ENCODE measurements around the gene TEKTIP1.
"Not testable (repeated sequence)": the region's sequence is repeated elsewhere in the genome, so short reads cannot be mapped to it uniquely, and the experiment has no call there.

The TEKTIP1 gene

DNA sequence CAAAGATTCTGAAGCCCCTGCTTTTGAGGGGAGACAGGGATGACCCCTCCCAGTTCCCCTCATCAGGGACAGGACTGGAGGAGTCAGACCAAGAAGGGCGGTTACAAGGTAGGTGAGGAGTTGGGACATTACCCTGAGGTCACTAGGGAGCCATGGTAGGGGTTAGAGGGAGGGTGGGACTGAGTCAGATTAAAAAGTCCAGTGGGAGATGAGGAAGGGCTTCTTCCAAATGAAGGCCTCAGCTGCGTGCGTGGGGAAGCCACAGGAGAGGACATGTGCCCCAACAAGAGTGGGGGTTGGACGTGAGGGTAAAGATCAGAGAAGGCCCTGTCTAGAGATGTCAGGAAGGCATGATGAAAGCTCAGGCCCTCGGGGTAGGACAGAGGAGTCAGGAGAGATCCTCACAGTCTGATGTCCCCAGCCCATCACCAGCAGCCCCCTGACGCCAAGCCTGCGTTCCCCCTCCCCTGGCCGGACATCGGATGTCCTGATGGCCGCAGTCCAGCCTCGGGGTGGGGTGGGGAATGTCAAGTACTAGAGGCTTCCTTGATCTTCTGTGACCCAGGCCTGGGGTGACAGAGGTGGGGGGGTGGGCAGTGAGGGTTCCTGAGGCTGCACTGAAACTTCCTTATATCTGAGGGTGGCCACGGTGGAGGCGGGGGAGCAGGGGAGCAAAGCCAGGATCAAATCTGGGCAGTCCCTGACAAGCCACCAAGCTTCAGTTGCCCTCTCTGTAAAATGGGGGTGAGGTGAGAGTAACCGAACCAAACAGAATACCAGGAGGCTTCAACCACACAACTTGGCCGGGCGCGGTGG, 24.9 kb downstream of the TEKTIP1 start:
- no peak for DNase-seq

DNA sequence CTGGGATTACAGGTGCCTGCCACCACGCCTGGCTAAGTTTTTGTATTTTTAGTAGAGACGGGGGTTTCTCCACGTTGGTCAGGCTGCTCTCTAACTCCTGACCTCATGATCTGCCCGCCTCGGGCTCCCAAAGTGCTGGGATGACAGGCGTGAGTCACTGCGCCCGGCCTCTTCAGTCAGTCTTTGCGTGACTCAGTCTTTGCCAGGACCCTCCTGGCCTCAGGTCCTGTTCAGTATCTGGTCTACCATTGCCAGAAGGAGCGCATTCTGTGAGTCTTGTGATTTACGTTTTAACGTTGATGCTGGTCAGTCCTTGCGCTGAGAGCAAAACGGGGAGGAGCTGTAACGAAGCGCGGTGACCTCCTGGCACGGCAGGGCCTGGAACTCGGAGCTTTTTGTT, 26.2 kb downstream of the TEKTIP1 start:
- DNase-seq = no peak

DNA sequence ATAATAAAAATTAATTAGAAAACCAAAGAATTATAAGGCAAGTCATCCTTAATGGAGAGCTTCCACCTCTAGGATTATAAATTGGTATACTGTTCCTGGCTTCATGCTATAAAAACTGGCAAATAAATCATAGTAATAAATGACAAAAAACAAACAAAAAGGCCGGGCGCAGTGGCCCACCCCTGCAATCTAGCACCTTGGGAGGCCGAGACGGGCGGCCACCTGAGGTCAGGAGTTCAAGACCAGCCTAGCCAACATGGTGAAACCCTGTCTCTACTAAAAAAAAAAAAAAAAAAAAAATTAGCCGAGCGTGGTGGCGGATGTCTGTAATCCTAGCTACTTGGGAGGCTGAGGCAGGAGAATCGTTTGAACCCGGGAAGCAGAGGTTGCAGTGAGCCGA, 31.1 kb downstream of the TEKTIP1 start:
- not testable (repeated sequence) for DNase-seq

DNA sequence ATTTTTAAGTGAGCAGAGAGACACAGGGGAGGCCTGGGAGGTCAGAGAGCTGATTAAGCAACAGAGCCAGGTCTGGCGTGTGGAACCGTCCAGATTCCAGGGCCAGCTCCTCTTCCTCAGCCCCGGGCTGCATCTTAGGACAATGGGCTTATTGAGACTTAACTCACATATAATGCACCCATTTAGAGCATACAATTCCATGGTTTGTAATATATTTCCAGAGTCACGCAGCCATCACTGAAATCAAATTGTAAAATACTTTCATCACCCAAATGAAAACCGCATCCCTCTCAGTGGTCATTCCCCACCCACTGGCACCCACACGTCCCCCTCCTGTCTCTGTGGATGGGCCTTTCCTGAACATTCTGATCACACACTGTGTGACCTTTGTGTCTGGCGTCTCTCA, 31.6 kb downstream of the TEKTIP1 start:
- DNase-seq = no peak

DNA sequence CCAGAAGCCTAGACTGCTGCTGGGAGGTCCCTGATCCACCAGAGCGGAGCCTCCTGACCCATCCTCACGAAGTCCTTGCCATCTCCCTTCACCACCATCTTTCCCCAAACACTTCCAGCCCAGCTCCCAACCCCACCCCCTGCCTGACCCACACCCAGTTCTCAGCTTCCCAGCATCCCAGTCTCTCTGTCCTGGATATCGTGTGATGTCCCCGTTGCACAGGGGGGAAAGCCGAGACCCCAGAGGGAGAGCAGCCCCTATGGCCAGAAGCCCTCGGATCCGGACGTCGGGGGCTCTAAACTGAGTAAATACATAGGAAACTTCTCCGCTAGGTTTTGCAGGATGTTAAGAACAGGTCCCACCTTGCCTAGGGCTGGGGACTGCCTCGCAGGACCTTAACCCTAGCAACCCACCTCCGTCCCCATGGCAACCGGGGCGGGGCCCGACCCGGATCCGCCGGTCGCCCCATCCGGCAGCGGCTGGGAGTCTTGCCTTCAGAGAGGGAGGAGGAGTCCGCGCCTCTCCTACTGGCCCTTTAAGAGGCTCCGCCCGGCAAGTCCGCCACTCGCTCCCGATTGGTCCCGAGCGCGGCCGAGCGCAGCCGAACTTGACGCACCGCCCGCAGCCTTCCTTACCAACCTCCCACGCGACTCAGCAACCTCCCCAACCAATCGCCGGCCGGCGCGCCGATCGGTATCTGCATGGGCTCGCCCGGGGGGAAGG, 33.3 kb downstream of the TEKTIP1 start:
- peak; percentile 99 for DNase-seq

DNA sequence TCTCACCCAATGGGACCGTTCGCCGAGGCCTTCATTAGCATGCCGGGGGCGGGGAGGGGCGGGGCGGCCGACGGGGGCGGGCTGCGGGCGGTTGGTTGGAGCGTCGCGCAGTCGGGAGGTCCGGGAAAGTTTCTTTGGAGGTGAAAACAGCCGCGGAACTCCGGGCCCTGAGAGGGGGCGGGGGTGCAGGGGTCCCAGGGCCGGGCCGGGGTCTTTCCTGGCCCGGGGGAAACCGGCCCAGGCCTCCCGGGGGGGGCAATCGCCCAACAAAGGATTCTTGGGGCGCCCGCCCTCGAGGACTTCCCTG, 33.8 kb downstream of the TEKTIP1 start, which contains the start of gene HMG20B:
HMG20B (plus strand) TSS at position 90 of the 307 bp plus-strand sequence. CDS start 366 bp downstream, outside the sequence.
- no peak for DNase-seq

DNA sequence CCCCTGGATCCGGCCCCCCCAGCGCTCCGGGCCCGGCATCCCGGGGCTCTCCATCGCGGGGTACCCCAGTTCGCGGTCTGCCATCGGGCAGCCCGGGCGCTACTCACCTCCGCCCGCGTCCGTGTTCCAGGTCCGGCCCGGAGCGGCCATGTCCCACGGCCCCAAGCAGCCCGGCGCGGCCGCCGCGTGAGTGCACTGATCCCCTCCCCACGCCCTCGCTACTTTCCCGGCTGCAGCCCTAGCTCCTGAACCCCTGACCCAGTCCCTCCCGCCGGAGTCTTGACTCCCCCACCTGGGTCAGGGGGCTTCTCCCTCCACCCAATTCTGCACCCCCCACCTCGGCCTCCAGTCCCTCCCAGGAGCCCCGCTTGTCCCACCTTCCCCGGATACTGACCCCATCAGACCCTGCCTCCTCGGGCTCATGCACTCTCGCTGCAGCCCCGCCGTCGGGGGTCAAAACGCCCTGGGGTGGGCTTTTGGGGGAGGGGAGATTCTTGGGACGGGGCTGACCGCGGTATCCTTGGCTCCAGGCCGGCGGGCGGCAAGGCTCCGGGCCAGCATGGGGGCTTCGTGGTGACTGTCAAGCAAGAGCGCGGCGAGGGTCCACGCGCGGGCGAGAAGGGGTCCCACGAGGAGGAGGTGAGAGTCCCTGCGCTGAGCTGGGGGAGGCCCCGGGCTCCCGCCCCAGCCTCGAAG, 34.3 kb downstream of the TEKTIP1 start:
- DNase-seq = no peak

DNA sequence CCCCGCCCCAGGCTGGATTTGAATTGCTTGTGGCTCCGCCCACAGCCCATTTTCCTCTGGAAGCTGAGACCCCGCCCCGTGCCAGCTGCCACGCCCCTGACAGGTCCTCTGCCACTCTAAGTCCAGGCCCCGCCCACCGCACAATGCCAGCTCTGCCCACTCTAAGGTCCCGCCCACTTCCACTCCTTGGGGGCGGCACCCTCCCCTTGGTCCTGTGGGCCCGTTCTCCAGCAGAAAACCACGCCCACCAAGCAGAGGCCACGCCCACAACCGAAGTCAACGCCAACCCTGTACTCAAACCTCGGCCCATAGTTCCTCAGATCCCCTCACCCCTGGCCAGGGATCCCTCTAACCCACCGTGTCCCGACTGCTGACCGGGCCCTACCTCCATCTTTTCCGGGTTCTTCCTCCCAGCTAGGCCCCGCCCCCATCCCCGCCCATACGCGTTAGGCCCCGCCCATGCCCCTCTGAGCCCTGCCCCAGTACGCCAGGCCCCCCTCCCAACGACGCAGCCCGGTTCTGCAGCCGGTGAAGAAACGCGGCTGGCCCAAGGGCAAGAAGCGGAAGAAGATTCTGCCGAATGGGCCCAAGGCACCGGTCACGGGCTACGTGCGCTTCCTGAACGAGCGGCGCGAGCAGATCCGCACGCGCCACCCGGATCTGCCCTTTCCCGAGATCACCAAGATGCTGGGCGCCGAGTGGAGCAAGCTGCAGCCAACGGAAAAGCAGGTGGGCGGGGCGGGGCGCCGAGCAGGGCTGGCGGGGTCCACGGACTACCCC, 35.1 kb downstream of the TEKTIP1 start:
- peak; percentile 79 for DNase-seq

DNA sequence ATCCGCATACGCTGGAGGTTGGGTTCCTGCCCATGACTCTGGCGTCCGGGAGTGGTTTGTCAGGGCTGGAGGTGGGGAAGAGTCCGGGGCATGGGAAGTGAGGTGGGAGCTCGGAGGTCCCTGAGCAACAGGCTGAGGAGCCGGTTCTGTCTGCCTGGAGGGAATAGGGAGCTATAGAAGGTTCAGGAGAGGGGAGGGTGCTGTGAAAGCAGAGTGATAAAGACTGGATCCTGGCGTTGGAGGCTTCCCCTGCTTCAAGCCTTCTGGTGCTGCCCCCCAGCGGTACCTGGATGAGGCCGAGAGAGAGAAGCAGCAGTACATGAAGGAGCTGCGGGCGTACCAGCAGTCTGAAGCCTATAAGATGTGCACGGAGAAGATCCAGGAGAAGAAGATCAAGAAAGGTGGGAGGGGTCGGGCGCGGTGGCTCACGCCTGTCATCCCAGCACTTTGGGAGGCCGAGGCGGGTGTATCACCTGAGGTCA, 36.3 kb downstream of the TEKTIP1 start:
- DNase-seq = peak; percentile 38

DNA sequence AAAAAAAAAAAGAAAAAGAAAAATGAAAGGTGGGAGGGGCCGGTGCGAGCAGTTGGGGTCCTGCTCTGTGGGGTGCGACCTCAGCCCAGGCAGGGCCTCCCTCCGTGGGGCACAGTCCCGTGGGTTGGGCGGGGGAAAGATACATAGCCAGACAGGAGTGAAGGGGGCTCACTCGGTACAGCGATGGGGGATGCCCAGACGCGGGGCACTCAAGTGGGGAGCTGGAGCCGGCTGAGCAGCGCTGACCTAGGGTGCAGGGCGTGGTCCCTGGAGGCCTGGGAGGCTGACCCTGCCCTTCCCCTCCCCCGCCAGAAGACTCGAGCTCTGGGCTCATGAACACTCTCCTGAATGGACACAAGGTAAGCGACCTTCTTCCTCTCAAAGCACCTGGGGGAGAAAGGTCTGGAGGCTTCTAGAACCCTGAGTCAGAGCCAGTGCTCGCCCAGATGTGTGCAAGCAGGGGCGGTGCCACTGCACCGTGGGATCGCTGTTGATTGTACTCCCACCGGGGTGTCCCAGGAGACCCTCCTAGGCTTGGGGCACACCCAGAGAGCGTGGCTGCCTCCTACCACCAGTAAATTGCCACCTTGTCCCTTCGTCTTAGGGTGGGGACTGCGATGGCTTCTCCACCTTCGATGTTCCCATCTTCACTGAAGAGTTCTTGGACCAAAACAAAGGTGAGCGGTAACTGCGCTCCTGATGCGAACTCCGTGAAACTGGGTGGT, 37.1 kb downstream of the TEKTIP1 start:
- no peak for DNase-seq

DNA sequence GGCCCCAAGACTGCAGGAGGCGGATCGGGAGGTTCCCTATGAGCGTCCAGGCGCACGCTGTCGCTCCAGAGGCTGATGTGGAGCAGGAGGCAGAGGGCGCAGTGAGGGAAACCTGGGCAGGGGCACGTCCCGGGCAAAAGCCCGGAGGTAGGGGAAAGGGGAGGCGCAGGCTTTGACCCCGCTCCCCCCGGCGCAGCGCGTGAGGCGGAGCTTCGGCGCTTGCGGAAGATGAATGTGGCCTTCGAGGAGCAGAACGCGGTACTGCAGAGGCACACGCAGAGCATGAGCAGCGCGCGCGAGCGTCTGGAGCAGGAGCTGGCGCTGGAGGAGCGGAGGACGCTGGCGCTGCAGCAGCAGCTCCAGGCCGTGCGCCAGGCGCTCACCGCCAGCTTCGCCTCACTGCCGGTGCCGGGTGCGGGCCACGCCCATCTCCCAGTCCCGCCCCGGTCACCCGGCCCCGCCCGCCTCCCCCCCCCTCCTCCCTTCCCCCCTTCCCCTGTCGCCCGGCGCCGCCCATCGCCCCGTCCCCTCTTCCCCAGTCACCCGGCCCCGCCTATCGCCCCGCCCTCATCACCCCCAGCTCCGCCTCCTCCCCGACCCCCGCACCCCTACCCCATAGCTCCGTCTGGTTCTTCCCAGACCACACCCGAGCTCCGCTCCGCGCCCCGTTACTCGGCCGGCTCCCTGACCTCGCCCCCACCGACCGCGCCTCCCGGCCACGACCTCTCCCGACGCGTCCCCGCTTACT, 37.9 kb downstream of the TEKTIP1 start:
- DNase-seq = no peak

DNA sequence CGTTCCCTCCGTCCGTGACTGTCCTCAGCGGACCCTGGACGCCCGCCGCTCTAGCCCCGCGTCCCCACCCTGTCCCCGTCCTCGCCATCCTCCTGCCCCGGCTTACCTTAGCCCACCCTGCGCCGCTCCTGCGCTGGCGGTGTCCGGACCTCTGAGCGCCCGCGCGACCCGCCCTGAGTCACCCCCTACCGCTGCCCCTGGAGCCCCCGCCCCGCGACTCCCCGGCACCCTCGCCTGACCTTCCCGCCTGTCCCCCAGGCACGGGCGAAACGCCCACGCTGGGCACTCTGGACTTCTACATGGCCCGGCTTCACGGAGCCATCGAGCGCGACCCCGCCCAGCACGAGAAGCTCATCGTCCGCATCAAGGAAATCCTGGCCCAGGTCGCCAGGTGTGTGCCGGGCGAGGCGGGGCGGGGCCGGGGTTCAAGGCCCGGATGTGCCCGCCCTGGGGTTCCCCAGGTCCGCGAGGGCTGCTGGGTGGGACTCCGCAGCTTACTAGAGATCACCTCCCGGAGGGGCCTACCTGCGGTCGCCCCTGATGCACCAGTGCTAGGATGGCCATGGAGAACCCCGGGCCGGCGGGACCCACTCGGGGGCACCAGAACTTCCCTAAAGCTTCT, 38.9 kb downstream of the TEKTIP1 start:
- no peak for DNase-seq

DNA sequence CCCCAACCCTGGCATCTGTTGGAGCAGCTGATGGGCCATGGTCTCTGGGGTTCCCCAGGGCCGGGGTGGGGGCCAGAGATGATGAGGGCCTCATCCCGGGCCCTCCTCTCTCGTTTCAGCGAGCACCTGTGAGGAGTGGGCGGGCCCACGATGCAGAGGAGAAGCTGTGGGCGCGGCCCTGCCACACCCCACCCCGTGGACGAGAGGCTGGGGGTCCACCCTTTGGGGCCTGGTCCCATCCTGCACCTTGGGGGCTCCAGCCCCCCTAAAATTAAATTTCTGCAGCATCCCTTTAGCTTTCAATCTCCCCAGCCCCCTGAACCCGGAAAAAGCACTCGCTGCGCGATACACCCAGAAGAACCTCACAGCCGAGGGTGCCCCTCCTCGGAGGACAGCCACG, 39.4 kb downstream of the TEKTIP1 start:
- DNase-seq = no peak

DNA sequence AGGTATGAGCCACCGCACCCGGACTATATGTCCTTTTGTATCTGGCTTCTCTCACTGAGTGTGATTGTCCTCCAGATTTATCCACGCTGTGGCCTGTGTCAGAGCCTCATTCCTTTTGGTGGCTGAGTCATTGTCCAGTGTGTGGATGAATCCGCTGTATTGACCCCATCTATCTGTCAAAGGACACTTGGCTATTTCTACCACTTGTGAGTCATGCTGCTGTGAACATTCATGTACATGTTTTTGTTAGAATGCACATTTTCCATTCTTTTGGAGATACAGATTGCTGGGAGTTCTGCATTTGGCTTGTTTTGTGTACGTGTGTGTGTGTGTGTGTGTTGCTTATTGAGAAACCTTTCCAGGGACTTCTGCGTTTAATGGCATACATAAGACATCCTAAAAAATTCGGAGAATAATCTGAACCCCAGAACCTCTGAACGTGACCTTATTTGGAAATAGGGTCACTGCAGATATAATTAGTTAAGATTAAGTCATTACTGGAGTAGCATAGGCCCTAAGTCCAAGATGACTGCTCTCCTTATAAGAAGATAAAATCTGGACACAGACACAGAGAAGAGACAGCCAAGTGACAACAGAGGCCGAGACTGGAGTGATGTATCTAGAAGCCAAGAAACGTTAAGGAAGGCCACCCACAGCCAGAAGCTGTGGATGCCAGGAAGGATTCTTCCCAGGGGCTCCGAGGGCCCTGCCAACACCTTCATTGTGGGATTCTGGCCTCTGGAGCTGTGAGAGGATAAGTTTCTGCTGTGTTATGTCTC, 41.4 kb downstream of the TEKTIP1 start:
- DNase-seq = no peak

DNA sequence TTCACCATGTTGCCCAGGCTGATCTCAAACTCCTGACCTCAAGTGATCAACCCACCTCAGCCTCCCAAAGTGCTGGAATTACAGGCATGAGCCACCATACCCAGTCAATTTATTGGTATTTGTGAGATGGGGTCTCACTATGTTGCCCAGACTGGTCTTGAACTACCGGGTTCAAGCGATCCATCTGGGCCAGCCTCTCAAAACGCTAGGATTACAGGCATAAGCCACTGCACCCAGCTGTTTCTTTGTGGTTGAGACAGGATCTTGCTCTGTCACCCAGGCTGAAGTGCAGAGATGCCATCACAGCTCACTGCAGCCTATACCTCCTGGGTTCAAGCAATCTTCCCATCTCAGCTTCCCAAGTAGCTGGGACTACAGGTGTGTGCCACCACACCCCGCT, 42.8 kb downstream of the TEKTIP1 start:
- not testable (repeated sequence) for DNase-seq

DNA sequence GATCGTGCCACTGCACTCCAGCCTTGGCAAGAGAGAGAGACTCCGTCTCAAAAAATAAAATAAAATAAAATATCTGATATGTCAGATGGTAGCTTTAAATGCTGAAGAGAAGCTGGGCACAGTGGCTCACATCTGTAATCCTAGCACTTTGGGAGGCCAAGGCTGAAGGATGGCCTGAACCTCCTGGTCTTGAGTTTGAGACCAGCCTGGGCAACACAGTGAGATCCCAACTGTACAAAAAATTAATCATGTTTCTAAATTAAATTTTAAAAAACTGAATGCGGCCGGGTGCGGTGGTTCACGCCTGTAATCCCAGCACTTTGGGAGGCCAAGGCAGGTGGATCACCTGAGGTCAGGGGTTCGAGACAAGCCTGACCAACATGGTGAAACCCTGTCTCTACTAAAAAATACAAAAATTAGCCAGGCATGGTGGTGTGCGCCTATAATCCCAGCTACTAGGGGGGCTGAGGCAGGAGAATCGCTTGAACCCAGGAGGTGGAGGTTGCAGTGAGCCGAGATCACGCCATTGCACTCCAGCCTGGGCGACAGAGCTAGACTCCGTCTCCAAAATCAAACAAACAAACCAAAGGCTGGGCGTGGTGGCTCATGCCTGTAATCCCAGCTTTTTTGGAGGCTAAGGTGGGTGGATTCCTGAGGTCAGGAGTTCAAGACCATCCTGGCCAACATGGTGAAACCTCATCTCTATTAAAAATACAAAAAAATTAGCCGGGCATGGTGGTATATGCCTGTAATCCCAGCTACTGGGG, 45.2 kb downstream of the TEKTIP1 start:
- DNase-seq = not testable (repeated sequence)

DNA sequence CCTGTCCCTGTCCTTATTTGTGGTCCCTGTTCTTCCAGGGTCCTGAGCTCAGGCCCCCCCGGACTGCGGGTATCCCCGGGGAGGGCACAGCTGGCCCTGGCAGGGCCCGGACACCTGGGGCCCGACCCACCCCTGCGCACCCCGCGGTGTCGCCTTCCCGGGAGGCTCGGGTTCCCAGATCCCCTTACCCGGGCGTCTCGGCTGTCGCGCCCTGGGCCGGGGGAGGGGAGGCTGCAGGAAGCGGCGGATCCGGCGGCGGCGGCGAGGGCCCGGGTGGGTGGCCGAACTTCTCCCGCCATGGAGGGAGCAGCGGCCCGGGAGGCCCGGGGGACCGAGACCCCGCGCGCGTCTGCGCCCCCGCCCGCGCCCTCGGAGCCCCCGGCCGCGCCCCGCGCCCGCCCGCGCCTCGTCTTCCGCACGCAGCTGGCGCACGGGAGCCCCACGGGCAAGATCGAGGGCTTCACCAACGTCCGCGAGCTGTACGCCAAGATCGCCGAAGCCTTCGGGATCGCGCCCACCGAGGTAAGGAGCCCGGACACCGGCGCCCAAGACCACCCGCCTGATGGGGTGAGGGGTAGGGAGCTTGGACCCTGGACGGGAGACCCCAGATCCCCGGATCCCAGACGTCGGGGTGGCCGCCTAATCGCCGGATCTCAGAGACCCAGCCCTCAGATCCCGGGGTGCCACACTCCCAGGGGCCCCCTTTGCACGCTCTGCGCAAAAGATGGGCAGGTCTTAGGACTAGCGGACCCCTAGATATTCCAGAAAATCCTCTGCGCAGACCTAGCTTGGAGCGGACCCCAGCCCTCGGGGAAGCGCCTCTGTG, 46.5 kb downstream of the TEKTIP1 start, which contains the start of gene GIPC3:
GIPC3 (plus strand) TSS at position 178 of the 826 bp plus-strand sequence; CDS start at position 298, 120 bp downstream.
- DNase-seq = peak; percentile 51

DNA sequence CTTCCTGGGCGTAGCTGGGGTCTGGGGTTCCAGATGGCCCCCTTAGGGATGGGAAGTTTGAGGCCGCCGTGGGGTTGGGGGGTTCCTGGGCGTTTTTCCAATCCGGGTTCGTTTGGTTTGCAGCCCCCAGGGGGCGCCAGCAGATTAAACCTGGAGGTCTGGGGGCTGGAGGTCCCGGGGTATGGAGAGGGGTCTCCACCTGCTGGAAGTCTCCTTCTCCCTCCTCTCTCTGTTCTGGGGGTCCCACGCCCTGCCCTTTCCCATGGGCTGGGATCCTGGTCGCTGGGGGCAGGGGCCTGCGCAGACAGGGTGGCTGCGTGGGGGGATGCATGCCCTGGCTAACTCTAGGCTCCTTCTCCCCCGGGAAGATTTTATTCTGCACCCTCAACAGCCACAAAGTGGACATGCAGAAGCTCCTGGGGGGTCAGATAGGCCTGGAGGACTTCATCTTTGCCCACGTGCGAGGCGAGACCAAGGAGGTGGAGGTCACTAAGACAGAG, 47.2 kb downstream of the TEKTIP1 start:
- peak; percentile 75 for DNase-seq
